Measurements from ENCODE around the gene NUP62.
"Not testable (repeated sequence)": the region's sequence is repeated elsewhere in the genome, so short reads cannot be mapped to it uniquely, and the experiment has no call there.

The NUP62 gene, protein sequence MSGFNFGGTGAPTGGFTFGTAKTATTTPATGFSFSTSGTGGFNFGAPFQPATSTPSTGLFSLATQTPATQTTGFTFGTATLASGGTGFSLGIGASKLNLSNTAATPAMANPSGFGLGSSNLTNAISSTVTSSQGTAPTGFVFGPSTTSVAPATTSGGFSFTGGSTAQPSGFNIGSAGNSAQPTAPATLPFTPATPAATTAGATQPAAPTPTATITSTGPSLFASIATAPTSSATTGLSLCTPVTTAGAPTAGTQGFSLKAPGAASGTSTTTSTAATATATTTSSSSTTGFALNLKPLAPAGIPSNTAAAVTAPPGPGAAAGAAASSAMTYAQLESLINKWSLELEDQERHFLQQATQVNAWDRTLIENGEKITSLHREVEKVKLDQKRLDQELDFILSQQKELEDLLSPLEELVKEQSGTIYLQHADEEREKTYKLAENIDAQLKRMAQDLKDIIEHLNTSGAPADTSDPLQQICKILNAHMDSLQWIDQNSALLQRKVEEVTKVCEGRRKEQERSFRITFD

DNA sequence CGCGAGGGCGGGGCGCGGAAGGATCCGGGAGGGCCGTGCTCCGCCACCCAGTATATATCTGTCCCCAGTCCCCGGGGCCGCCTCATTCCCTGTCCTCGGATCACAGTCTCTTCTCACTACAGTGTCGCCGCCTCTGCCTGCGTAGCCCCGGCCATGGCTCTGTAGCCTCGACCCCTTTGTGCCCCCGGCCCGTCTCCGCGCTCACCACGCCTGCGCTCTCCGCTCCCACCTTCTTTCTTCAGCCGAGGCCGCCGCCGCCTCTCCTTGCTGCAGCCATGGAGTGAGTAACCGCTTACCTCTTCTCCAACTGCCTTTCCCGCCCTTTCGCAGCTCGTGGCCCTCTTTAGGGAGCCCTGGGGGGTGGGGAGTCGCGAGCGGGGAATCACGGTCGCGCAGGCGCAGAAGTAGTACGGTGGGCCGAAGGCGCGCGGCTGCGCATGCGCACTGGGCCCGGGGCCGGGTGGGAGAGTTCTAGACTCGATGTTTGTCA is at the start of gene NUP62, which contains the start of gene ATF5:
Gene NUP62, minus strand, starts transcription at position 384 of the 490 bp plus-strand sequence. CDS start 19,697 bp downstream, outside the sequence.
Gene ATF5, plus strand, starts transcription at position 85 of the 490 bp plus-strand sequence. CDS start 1,646 bp downstream, outside the sequence.
- peaks cover 2% of the 10 kb centered on the region; the same call in 1 of the 2 replicates for H3K4me1 ChIP-seq (ENCODE audit: control insufficient read depth, insufficient read depth, low read length)

DNA sequence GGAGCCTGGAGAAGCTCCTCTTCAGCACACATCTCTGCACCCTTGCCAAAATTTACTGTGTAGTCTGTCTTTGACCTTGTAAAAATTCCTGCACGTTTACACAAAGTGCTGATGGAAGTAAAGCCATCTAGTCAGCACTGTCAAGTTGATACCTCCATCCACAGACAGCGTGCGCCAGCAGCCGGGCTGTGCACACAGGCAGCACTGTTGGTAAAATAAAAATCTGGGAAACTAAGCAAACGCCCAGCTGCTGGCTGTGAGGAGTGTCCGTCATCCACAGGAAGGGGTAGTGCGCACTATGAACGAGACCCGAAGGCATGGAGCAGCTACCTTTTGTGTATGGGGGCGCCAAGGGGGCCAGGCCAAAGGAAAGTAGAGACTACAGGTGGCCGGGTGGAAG is 49.0 kb upstream of the NUP62 start:
- no peaks in the 10 kb centered on the region for H3K27me3 ChIP-seq (ENCODE audit: control insufficient read depth, insufficient read depth, low read length)
- H3K36me3 ChIP-seq (ENCODE audit: control insufficient read depth, insufficient read depth, low read length), result no peaks in the 10 kb centered on the region
- H3K27ac ChIP-seq (ENCODE audit: low read depth, low read length), result no peak overlapping the region
- no peaks in the 10 kb centered on the region for H3K4me1 ChIP-seq (ENCODE audit: control insufficient read depth, insufficient read depth, low read length)
- no peak overlapping the region for H3K4me3 ChIP-seq (ENCODE audit: low read depth, low read length)
- H3K9ac ChIP-seq (ENCODE audit: low read depth, low read length), result no peak overlapping the region
- no peaks in the 10 kb centered on the region for H3K9me3 ChIP-seq (ENCODE audit: control insufficient read depth, insufficient read depth, low read length)

More for the DNA sequence above, at the start of gene NUP62, which contains the start of gene ATF5:
- Histone ChIP-seq H3K9ac (ENCODE audit: low read depth, low read length) (peak within 1 kb of the TSS; percentile 91), H3K9me3 (ENCODE audit: control insufficient read depth, insufficient read depth, low read length) (no peaks in the 10 kb centered on the region), H3K36me3 (ENCODE audit: control insufficient read depth, insufficient read depth, low read length) (peaks cover 33% of the 10 kb centered on the region), H3K27ac (ENCODE audit: low read depth, low read length) (peak within 1 kb of the TSS; percentile 95), H3K4me3 (ENCODE audit: low read depth, low read length) (peak within 1 kb of the TSS; percentile 72), H3K27me3 (ENCODE audit: control insufficient read depth, insufficient read depth, low read length) (no peaks in the 10 kb centered on the region)

DNA sequence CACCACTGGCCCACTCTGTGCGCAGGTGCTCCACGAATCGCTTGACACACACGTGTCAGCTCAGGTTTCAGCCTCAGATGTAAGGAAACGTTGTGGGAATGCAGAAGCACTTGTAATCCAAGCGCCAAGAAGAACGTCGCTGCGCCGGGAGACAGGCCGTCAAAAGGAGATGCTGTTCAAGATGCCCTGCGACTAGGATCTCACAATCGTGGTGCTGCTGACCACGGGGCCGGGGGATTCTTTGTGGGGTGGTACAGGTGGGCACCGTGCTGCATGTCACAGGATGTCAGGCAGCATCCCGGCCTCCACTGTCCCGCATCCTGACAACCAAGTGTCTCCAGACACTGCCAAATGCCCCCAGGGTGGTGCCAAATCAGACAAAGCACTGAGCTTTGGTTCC is 48.6 kb upstream of the NUP62 start:
- no peak overlapping the region for H3K9ac ChIP-seq (ENCODE audit: low read depth, low read length)
- no peak overlapping the region for H3K4me3 ChIP-seq (ENCODE audit: low read depth, low read length)
- H3K36me3 ChIP-seq (ENCODE audit: control insufficient read depth, insufficient read depth, low read length), result no peaks in the 10 kb centered on the region
- no peaks in the 10 kb centered on the region for H3K4me1 ChIP-seq (ENCODE audit: control insufficient read depth, insufficient read depth, low read length)
- no peak overlapping the region for H3K27ac ChIP-seq (ENCODE audit: low read depth, low read length)
- no peaks in the 10 kb centered on the region for H3K9me3 ChIP-seq (ENCODE audit: control insufficient read depth, insufficient read depth, low read length)
- no peaks in the 10 kb centered on the region for H3K27me3 ChIP-seq (ENCODE audit: control insufficient read depth, insufficient read depth, low read length)

DNA sequence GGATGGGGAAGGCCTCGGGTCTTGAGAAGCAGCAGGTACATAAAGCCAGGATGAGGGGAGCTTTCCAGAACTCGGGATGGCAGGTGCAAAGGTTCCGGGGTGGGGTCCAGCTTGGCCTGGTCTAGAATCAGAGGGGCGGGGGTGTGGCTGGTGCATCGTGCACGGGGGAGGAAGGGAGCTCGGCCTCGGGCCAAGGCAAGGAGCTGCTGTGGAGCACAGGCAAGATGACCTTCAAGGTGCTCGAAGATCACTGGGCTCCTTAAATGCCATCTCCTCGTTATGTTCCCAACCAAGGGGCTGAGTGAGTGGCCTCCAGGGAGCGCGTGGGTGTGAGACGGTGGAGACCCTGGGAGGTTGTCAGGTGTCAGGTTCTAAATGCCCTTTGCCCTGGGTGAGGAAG is 47.8 kb upstream of the NUP62 start:
- Histone ChIP-seq H3K27me3 (ENCODE audit: control insufficient read depth, insufficient read depth, low read length) (no peaks in the 10 kb centered on the region), H3K9me3 (ENCODE audit: control insufficient read depth, insufficient read depth, low read length) (no peaks in the 10 kb centered on the region), H3K4me3 (ENCODE audit: low read depth, low read length) (no peak overlapping the region), H3K9ac (ENCODE audit: low read depth, low read length) (no peak overlapping the region), H3K36me3 (ENCODE audit: control insufficient read depth, insufficient read depth, low read length) (no peaks in the 10 kb centered on the region), H3K27ac (ENCODE audit: low read depth, low read length) (no peak overlapping the region), H3K4me1 (ENCODE audit: control insufficient read depth, insufficient read depth, low read length) (no peaks in the 10 kb centered on the region)

DNA sequence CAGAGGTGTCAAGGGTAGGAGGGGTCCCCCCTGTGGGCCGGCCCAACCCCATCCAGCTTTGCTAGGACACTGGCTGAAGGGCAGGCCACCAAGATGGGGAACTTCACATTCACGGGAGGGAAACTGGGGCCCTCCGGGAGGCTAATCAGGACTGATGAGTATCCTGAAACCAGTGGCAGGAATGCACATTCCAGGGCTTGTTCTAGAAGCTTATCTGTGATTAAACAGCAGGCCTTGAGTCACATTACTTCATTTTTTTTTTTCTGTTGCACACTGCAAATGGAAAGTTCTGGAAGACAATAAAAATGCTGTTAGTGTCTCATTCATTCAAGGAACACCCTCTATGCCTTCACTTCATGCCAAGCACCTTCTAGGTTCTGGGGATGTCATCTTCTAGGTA is 47.2 kb upstream of the NUP62 start:
- Histone ChIP-seq H3K27me3 (ENCODE audit: control insufficient read depth, insufficient read depth, low read length) (no peaks in the 10 kb centered on the region), H3K4me3 (ENCODE audit: low read depth, low read length) (no peak overlapping the region), H3K36me3 (ENCODE audit: control insufficient read depth, insufficient read depth, low read length) (no peaks in the 10 kb centered on the region), H3K9me3 (ENCODE audit: control insufficient read depth, insufficient read depth, low read length) (no peaks in the 10 kb centered on the region), H3K27ac (ENCODE audit: low read depth, low read length) (no peak overlapping the region), H3K9ac (ENCODE audit: low read depth, low read length) (no peak overlapping the region), H3K4me1 (ENCODE audit: control insufficient read depth, insufficient read depth, low read length) (no peaks in the 10 kb centered on the region)

DNA sequence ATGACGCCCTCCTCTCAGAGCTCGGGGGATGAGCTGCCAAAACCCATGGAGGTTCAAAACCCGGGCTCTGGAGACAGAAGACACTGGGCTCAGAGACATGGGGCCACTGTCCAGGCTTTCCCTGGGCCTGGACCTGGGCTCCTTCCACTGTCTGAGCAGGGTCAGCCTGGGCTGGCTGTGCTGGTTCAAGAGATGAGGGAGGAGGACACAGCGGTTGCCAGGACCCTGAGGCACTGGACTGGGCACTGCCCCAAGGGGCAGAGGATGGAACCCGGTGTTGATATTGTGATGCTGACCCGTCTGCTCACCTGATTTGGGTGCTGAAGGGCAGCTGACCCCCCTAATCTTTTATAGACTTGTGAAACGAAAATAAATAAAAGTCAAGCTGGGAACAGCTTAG is 45.7 kb upstream of the NUP62 start:
- no peaks in the 10 kb centered on the region for H3K9me3 ChIP-seq (ENCODE audit: control insufficient read depth, insufficient read depth, low read length)
- H3K4me1 ChIP-seq (ENCODE audit: control insufficient read depth, insufficient read depth, low read length), result no peaks in the 10 kb centered on the region
- H3K9ac ChIP-seq (ENCODE audit: low read depth, low read length), result no peak overlapping the region
- H3K27ac ChIP-seq (ENCODE audit: low read depth, low read length), result no peak overlapping the region
- H3K4me3 ChIP-seq (ENCODE audit: low read depth, low read length), result no peak overlapping the region
- no peaks in the 10 kb centered on the region for H3K27me3 ChIP-seq (ENCODE audit: control insufficient read depth, insufficient read depth, low read length)
- no peaks in the 10 kb centered on the region for H3K36me3 ChIP-seq (ENCODE audit: control insufficient read depth, insufficient read depth, low read length)

DNA sequence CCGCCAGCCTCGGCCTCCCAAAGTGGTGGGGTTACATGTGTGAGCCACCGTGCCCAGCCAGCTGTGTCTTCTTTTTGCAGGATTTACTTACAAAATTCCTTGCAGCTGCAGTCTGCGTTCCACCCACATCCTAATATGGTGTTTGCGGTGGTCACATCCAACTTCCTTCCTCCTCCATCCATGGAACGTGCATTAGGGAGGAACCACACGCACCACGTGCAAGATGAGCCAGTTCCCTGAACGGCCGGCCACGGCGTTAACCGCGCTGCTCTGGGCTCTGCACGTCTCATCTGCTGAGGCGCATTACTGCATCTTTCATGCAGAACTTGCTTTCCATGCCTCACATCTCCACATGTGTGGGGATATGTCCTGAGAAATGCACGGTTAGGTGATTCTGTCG is 44.7 kb upstream of the NUP62 start:
- Histone ChIP-seq H3K27ac (ENCODE audit: low read depth, low read length) (no peak overlapping the region), H3K27me3 (ENCODE audit: control insufficient read depth, insufficient read depth, low read length) (no peaks in the 10 kb centered on the region), H3K36me3 (ENCODE audit: control insufficient read depth, insufficient read depth, low read length) (no peaks in the 10 kb centered on the region), H3K9ac (ENCODE audit: low read depth, low read length) (no peak overlapping the region), H3K4me1 (ENCODE audit: control insufficient read depth, insufficient read depth, low read length) (no peaks in the 10 kb centered on the region), H3K9me3 (ENCODE audit: control insufficient read depth, insufficient read depth, low read length) (no peaks in the 10 kb centered on the region), H3K4me3 (ENCODE audit: low read depth, low read length) (no peak overlapping the region)

DNA sequence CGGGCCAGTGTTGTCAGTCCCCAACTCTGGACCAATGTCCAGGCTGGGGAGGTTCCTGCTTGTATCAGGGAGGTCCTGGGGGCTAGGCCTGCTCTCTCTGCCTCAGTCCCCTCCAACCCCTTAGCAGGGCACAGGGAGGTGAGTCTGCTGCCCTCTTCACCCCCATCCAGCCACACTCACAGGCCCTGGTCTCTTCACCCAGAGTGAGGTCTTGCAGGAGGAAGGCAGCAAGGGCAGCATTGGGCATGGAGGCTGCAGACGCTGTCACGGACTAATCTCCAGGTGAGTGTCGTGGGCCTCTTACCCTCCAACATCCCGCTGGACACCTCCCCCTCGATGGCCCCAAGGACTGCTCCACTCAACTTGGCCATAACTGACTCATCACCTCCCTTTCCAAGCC is 43.5 kb upstream of the NUP62 start:
- Histone ChIP-seq H3K4me3 (ENCODE audit: low read depth, low read length) (no peak overlapping the region), H3K27me3 (ENCODE audit: control insufficient read depth, insufficient read depth, low read length) (no peaks in the 10 kb centered on the region), H3K9me3 (ENCODE audit: control insufficient read depth, insufficient read depth, low read length) (no peaks in the 10 kb centered on the region), H3K9ac (ENCODE audit: low read depth, low read length) (no peak overlapping the region), H3K27ac (ENCODE audit: low read depth, low read length) (no peak overlapping the region), H3K36me3 (ENCODE audit: control insufficient read depth, insufficient read depth, low read length) (no peaks in the 10 kb centered on the region), H3K4me1 (ENCODE audit: control insufficient read depth, insufficient read depth, low read length) (no peaks in the 10 kb centered on the region)

DNA sequence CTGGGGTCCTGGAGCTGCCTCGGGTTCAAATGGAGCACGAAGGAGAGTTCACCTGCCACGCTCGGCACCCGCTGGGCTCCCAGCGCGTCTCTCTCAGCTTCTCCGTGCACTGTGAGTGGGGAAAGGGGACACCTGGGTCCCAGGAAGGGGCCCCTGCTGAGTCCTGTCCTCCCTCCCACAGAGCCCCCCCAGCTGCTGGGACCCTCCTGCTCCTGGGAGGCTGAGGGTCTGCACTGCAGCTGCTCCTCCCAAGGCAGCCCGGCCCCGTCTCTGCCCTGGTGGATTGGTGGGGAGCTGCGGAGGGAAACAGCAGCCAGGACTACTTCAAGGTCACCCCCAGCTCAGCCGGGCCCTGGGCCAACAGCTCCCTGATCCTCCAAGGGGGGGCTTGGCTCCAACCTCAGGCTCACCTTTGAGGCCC is 42.7 kb upstream of the NUP62 start:
- Histone ChIP-seq H3K36me3 (ENCODE audit: control insufficient read depth, insufficient read depth, low read length) (no peaks in the 10 kb centered on the region), H3K9ac (ENCODE audit: low read depth, low read length) (no peak overlapping the region), H3K4me1 (ENCODE audit: control insufficient read depth, insufficient read depth, low read length) (no peaks in the 10 kb centered on the region), H3K27ac (ENCODE audit: low read depth, low read length) (no peak overlapping the region), H3K9me3 (ENCODE audit: control insufficient read depth, insufficient read depth, low read length) (no peaks in the 10 kb centered on the region), H3K27me3 (ENCODE audit: control insufficient read depth, insufficient read depth, low read length) (no peaks in the 10 kb centered on the region), H3K4me3 (ENCODE audit: low read depth, low read length) (no peak overlapping the region)

DNA sequence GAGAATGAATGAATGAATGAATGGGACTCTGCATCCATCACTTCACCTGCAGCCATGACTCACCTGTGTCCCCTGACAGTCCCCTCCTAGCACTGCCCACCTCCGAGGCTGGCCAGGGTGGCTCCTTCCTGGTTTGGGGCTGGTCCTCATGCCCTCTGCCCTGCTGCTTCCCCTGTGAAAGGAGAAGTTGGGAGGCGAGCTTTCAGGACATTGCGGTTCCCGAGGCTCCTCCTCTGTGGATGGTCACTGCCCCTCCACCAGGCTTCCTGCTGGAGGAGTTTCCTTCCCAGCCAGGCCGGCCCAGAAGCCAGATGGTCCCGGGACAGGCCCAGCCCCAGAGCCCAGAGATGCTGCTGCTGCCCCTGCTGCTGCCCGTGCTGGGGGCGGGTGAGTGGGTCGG is 40.1 kb upstream of the NUP62 start:
- not testable (repeated sequence) for H3K4me3 ChIP-seq (ENCODE audit: low read depth, low read length); H3K27ac ChIP-seq (ENCODE audit: low read depth, low read length); H3K9me3 ChIP-seq (ENCODE audit: control insufficient read depth, insufficient read depth, low read length); H3K9ac ChIP-seq (ENCODE audit: low read depth, low read length); H3K36me3 ChIP-seq (ENCODE audit: control insufficient read depth, insufficient read depth, low read length); H3K27me3 ChIP-seq (ENCODE audit: control insufficient read depth, insufficient read depth, low read length); H3K4me1 ChIP-seq (ENCODE audit: control insufficient read depth, insufficient read depth, low read length)

DNA sequence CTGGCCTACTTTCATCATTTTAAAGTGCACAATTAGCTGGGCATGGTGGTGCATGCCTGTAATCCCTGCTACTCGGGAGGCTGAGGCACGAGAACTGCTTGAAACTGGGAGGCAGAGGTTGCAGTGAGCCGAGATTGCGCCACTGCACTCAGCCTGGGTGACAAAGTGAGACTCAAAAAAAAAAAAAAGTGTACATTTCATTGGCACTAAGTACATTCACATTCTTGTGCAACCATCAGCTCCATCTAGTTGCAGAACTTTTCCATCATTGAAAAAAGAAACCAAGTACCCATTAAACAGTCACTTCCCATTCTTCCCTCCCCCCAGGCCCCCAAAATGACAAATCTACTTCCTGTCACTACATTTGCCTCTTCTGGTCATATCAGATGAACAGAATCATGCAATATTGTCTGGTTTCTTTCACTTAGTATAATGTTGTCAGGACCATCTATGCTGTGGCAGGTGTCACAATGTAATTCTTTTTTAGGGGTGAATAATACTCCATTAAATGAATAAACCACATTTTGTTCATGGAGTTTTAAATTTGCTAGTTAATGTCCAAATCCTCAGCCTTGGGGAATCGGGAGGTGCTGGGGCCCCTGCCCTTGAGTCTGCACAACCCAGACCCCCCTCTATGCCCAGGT is 39.1 kb upstream of the NUP62 start:
- Histone ChIP-seq H3K4me1 (ENCODE audit: control insufficient read depth, insufficient read depth, low read length) (no peaks in the 10 kb centered on the region), H3K9me3 (ENCODE audit: control insufficient read depth, insufficient read depth, low read length) (no peaks in the 10 kb centered on the region), H3K36me3 (ENCODE audit: control insufficient read depth, insufficient read depth, low read length) (no peaks in the 10 kb centered on the region), H3K27ac (ENCODE audit: low read depth, low read length) (no peak overlapping the region), H3K27me3 (ENCODE audit: control insufficient read depth, insufficient read depth, low read length) (no peaks in the 10 kb centered on the region), H3K4me3 (ENCODE audit: low read depth, low read length) (no peak overlapping the region), H3K9ac (ENCODE audit: low read depth, low read length) (no peak overlapping the region)

All from HUES48 (cell line).